CD4-positive, alpha-beta T cell treated with Interleukin-2 at 100 ng/mL for 4 hours (primary cell): Measurements from ENCODE around the gene P4HTM.
A peak's percentile ranks its signal among the peaks of the same experiment; 100 is the strongest.

Experiments
- DNase-seq: peaks from one replicate; pipeline ENCODE4 v3.0.0-alpha.2; 2020; ENCODE audit warnings: low spot score

P4HTM gene

GRCh38 chr3:48983096-48983495, 6.9 kb upstream of the P4HTM start:
- no peak for DNase-seq

GRCh38 chr3:48984663-48985062, 5.4 kb upstream of the P4HTM start:
- no peak for DNase-seq

GRCh38 chr3:48985831-48986376, 4.1 kb upstream of the P4HTM start:
- DNase-seq = no peak

- no peak for DNase-seq
Measured at GRCh38 chr3:48989126-48989795, 780 bp upstream of the P4HTM start.

GRCh38 chr3:48990636-48991469, 812 bp downstream of the P4HTM start:
- peak; percentile 38 for DNase-seq

GRCh38 chr3:48991851-48992545, 2.0 kb downstream of the P4HTM start:
- no peak for DNase-seq

GRCh38 chr3:48993834-48994233, 3.8 kb downstream of the P4HTM start:
- no peak for DNase-seq

GRCh38 chr3:48996640-48997039, 6.6 kb downstream of the P4HTM start:
- no peak for DNase-seq

GRCh38 chr3:48997102-48997635, 7.1 kb downstream of the P4HTM start:
- no peak for DNase-seq

GRCh38 chr3:48997714-48998637, 7.9 kb downstream of the P4HTM start:
- DNase-seq = no peak

- no peak for DNase-seq
Measured at GRCh38 chr3:48999085-48999858, 9.2 kb downstream of the P4HTM start.

- DNase-seq = no peak
Measured at GRCh38 chr3:49001155-49001554, 11.1 kb downstream of the P4HTM start.

GRCh38 chr3:49004352-49005302, 14.6 kb downstream of the P4HTM start:
- no peak for DNase-seq

- DNase-seq = no peak
Measured at GRCh38 chr3:49005303-49005680, 15.3 kb downstream of the P4HTM start.

- DNase-seq = no peak
Measured at GRCh38 chr3:49005998-49006397, 16.0 kb downstream of the P4HTM start.

- no peak for DNase-seq
Measured at GRCh38 chr3:49006408-49007067, 16.5 kb downstream of the P4HTM start.

GRCh38 chr3:49007068-49007770, 17.2 kb downstream of the P4HTM start, which contains the start of gene WDR6:
TSS of gene WDR6 (plus strand) at chr3:49007391. CDS start at chr3:49007432, 41 bp downstream.
- peak; percentile 98 for DNase-seq
